ENCODE data around the gene VIPR2. TPM values are rescaled to one million over a fixed set of nuclear protein-coding genes. Genes with fewer than 3 reads are reported as not detected.

The VIPR2 gene
- total and polyA plus RNA-seq, 8 donors, result 0.28 to 0.80 (median 0.44) TPM

DNA sequence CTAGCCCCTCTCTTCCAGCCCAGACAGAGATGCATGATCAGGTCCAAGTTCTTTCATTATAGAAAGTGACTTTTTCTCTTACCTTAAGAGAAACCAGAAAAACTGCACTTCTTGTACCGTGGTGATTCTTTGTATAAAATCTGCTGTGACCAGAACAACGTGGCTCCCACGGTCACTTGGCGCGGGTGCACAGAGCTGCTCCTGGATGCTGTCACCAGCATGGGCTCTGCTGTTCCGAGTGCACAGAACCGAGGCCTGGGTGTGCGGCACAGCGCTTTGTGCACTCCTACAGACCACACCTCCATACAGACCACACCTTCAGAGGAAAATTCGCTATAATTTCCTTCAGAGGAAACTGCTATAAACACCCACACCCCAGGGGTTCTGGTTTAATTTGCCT is 26.0 kb downstream of the VIPR2 start:
- Histone ChIP-seq H3K4me1 (no peaks in the 10 kb centered on the region), H3K27ac (no peak overlapping the region), H3K9me3 (no peaks in the 10 kb centered on the region), H3K4me3 (no peak overlapping the region), H3K36me3 (no peaks in the 10 kb centered on the region), H3K27me3 (peaks cover 0 to 78% of the 10 kb centered on the region in 2 donors)
- intact Hi-C loops (cut with DNase I), result no loop called here
- ATAC-seq, result no peak
- peak in 1 of 4 donors; percentile 65 for DNase-seq
- TF ChIP-seq, protein P1, sequence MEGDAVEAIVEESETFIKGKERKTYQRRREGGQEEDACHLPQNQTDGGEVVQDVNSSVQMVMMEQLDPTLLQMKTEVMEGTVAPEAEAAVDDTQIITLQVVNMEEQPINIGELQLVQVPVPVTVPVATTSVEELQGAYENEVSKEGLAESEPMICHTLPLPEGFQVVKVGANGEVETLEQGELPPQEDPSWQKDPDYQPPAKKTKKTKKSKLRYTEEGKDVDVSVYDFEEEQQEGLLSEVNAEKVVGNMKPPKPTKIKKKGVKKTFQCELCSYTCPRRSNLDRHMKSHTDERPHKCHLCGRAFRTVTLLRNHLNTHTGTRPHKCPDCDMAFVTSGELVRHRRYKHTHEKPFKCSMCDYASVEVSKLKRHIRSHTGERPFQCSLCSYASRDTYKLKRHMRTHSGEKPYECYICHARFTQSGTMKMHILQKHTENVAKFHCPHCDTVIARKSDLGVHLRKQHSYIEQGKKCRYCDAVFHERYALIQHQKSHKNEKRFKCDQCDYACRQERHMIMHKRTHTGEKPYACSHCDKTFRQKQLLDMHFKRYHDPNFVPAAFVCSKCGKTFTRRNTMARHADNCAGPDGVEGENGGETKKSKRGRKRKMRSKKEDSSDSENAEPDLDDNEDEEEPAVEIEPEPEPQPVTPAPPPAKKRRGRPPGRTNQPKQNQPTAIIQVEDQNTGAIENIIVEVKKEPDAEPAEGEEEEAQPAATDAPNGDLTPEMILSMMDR (IDR thresholded peaks at IDR 0.05), result no peak

DNA sequence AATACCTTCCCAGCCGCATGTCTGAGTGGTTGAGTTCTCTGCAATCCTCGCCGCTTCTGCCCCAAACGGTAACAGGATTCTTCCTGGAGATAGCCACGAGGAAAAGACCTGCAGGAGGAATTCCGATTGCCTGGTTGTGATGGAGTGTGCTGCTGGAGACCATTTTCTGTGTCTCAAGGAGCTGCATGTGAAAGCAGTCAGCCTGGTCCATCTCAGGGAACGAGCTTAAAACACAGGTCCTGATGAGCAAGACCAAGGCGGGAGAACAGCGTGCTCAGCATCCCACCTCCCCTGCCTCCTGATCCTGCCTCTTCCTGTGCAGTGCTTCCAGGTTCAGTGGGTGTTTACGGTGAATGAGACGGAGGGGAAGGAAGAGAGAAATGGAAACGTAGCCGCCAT is 26.5 kb downstream of the VIPR2 start:
- Histone ChIP-seq H3K36me3 (no peaks in the 10 kb centered on the region), H3K4me1 (no peaks in the 10 kb centered on the region), H3K9me3 (no peaks in the 10 kb centered on the region), H3K27me3 (peaks cover 0 to 82% of the 10 kb centered on the region in 2 donors), H3K4me3 (no peak overlapping the region), H3K27ac (no peak overlapping the region)
- intact Hi-C loops (cut with DNase I), result no loop called here
- ATAC-seq, result no peak
- TF ChIP-seq, protein P1 (IDR thresholded peaks at IDR 0.05), result no peak
- peak in 1 of 4 donors; percentile 9 for DNase-seq

DNA sequence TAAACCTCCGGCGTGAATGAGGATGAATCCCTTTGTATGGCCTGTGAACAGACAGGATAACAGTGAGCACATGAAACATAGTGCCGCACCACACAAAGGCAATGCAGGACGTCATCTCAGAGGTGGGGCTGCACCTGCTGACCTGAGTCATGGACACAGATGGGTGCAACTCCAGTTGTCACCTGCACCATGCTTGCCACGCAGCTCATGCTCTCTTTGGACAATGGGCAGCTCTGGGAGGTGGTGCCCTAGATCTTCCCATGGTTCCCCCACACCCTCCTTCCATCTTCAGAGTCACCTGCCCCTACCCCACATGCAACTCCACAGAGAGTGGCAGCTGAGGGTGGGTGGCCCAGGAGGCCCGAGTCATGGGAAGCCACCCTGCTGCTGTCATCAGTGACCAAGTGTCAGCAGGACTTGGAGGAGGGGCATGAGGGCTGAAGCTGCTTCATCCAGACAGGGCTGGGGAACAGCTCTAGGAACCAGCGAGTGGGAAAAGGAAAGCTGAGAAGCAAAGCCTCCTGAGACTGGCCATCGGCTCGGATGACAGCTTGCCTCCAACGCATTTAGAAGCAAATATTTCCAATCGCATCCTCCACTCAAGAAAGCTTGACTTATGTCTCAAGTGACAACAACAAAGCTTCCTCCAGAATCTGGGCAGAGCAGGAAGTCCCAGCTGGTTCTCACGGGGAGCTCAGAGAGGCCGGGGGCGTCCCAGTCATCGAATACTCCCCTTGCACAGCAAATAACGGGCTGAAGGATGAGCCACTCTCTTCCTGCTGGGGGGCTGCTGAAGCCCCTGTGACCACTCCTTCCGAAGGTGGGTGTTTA is 27.1 kb downstream of the VIPR2 start:
- no peak overlapping the region for H3K4me3 ChIP-seq
- DNase-seq (no peak), ATAC-seq (no peak)
- TF ChIP-seq, protein P1 (IDR thresholded peaks at IDR 0.05), result no peak
- intact Hi-C loops (cut with DNase I), result no loop called here
- no peak overlapping the region for H3K27ac ChIP-seq
- H3K4me1 ChIP-seq, result no peaks in the 10 kb centered on the region
- no peaks in the 10 kb centered on the region for H3K36me3 ChIP-seq
- no peaks in the 10 kb centered on the region for H3K9me3 ChIP-seq
- H3K27me3 ChIP-seq, result peaks cover 4 to 88% of the 10 kb centered on the region in 2 donors

DNA sequence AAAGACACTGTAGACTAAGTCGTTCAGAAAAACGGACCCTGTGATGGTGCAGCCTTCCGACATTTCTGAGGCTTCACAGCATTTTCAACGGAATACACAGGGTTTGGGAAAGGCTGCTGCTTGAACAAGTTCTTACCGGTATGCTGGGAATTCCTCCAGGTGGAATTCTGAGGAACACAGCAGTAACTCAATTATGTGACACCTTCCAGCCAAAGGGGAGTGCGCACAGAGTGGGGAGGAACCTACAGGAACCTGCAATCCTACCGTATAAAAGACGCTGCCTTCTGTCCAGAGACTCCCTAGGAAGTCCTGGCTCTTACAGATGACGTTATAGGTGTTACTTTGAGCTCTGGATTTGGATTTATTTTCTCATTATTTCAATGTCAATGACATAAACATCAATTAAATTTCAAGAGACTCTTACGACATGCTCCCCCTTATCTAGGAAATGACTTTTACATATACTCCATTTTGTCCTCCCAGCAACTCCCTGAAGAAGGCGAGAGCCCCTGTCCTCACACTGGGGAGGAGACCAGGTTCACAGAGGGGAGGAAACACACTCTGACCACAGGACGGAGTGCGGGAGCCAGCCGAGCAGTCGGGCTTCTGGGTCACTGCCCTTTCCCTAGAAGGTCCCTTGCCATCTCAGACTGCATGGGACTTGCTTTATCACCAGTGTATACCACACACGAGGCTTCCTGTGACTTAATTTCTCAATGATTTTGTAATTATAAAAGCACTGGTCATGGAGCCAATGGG is 27.9 kb downstream of the VIPR2 start:
- no peak for ATAC-seq
- Histone ChIP-seq H3K27me3 (peaks cover 4 to 91% of the 10 kb centered on the region in 2 donors), H3K4me3 (no peak overlapping the region), H3K27ac (no peak overlapping the region), H3K4me1 (no peaks in the 10 kb centered on the region), H3K36me3 (no peaks in the 10 kb centered on the region), H3K9me3 (no peaks in the 10 kb centered on the region)
- TF ChIP-seq, protein P1 (IDR thresholded peaks at IDR 0.05), result no peak
- DNase-seq, result peak in 1 of 4 donors; percentile 32
- intact Hi-C loops (cut with DNase I), result no loop called here
